Aorta (tissue), 5 donors: ENCODE measurements around the gene ATP2B2. TPM values are rescaled to one million over a fixed set of nuclear protein-coding genes. Genes with fewer than 3 reads are reported as not detected.
"Not testable (repeated sequence)": the region's sequence is repeated elsewhere in the genome, so short reads cannot be mapped to it uniquely, and the experiment has no call there.

Experiments
- ATAC-seq: fragments of 200-7000 bp; cut with Tn5 transposase; one replicate; pipeline ENCODE4 v1.9.1; 2022; ENCODE audit warnings: moderate library complexity; ENCODE audit not compliant: low FRiP score
- DNase-seq, 2 donors: peaks; one replicate each; pipeline ENCODE4 v3.0.0-alpha.2; 2020
- H3K27ac ChIP-seq, 2 donors: one replicate each; pipeline ENCODE4 v1.5.1; 2013; ENCODE audit warnings: low read length in 2 of 2, mild to moderate bottlenecking in 2 of 2, moderate library complexity in 2 of 2, control low read depth in 1 of 2, inconsistent platforms in 1 of 2, low read depth in 1 of 2
- H3K27me3 ChIP-seq, 2 donors: one replicate each; pipeline ENCODE4 v1.6.1; 2013; ENCODE audit warnings: control low read depth in 1 of 2, low read length in 1 of 2, mild to moderate bottlenecking in 1 of 2, moderate library complexity in 1 of 2; ENCODE audit not compliant: insufficient read depth in 2 of 2, control insufficient read depth in 1 of 2
- H3K36me3 ChIP-seq, 2 donors: one replicate each; pipeline ENCODE4 v1.6.1; 2013; ENCODE audit warnings: control low read depth in 1 of 2, low read length in 1 of 2, mild to moderate bottlenecking in 1 of 2; ENCODE audit not compliant: insufficient read depth in 2 of 2, control insufficient read depth in 1 of 2
- H3K4me1 ChIP-seq, 2 donors: one replicate each; pipeline ENCODE4 v1.6.1; 2013; ENCODE audit warnings: low read length in 2 of 2, control low read depth in 1 of 2, mild to moderate bottlenecking in 1 of 2, moderate library complexity in 1 of 2; ENCODE audit not compliant: insufficient read depth in 2 of 2, control insufficient read depth in 1 of 2
- H3K4me3 ChIP-seq, 2 donors: one replicate each; pipeline ENCODE4 v1.5.1; 2013; ENCODE audit warnings: low read length in 2 of 2, control low read depth in 1 of 2, mild to moderate bottlenecking in 1 of 2
- H3K9me3 ChIP-seq: one replicate; pipeline ENCODE4 v1.6.1; 2013; ENCODE audit warnings: mild to moderate bottlenecking, low read length; ENCODE audit not compliant: control insufficient read depth
- WGBS, 2 donors: extraction: QIAGEN DNeasy Blood & Tissue Kit; methylation state at CpG; one replicate each; pipeline ENCODE4 v1.1.7; 2013; 5-methylcytosine and 5-hydroxymethylcytosine counted together
- intact Hi-C, 2 donors: fragments of 100-400 bp; cut with DNase I; formaldehyde crosslinking; loops; one replicate each; pipeline versions ENCODE4 v1.14.2 to v1.15.0; 2022
- polyA plus RNA-seq, 2 donors: library from polyadenylated mRNA; stranded (reverse); fragments of 200-250 nt; gene quantifications; one replicate each; pipeline ENCODE4 v1.2.3, GENCODE V29; 2013
- total RNA-seq, 2 donors: library from RNA; stranded (reverse); fragmentation: NEBNext Ultra II Directional; extraction: Animal tissue kit (Norgen Biotek cat#: 25700); gene quantifications; one replicate each; pipeline ENCODE4 v1.2.1, GENCODE V29; 2021
- donor health status: healthy with polysubstance abuse.
- donor health status: Bipolar disorder and iron deficiency.
- donor health status: DM: no; HTN: no; CAD: no.
- donor health status: DM: no; HTN: no; CAD: no.
- donor health status: DM: yes; HTN: yes; CAD: no.

ATP2B2 gene
- total and polyA plus RNA-seq, 4 donors, result 0.29 to 0.30 TPM; not detected in 2

GRCh38 chr3:10549617-10550230, 44.3 kb upstream of the ATP2B2 start:
- DNase-seq, result peak in 1 of 2 donors; percentile 34
- no peak for ATAC-seq
- no peaks in the 10 kb centered on the region for H3K36me3 ChIP-seq
- no peaks in the 10 kb centered on the region for H3K4me1 ChIP-seq
- no peak overlapping the region for H3K4me3 ChIP-seq
- peaks cover 0 to 2% of the 10 kb centered on the region in 2 donors for H3K27me3 ChIP-seq
- no peaks in the 10 kb centered on the region for H3K9me3 ChIP-seq
- intact Hi-C loops, result no loop called here
- 68 to 71% methylated on average over 2 of the region's 2 CpGs for WGBS, 2 donors
- H3K27ac ChIP-seq, result no peak overlapping the region

GRCh38 chr3:10548992-10549391, 43.6 kb upstream of the ATP2B2 start:
- Histone ChIP-seq H3K4me1 (no peaks in the 10 kb centered on the region), H3K27me3 (peaks cover 0 to 2% of the 10 kb centered on the region in 2 donors), H3K36me3 (no peaks in the 10 kb centered on the region), H3K9me3 (no peaks in the 10 kb centered on the region), H3K4me3 (no peak overlapping the region), H3K27ac (no peak overlapping the region)
- intact Hi-C loops, result no loop called here
- ATAC-seq, result no peak
- DNase-seq, result no peak

GRCh38 chr3:10547841-10548783, 42.7 kb upstream of the ATP2B2 start:
- ATAC-seq (no peak), DNase-seq (no peak)
- H3K9me3 ChIP-seq, result no peaks in the 10 kb centered on the region
- WGBS, 2 donors, result 59 to 64% methylated on average over 6 of the region's 6 CpGs
- intact Hi-C loops, result no loop called here
- no peaks in the 10 kb centered on the region for H3K4me1 ChIP-seq
- peaks cover 0 to 2% of the 10 kb centered on the region in 2 donors for H3K27me3 ChIP-seq
- no peak overlapping the region for H3K27ac ChIP-seq
- H3K36me3 ChIP-seq, result no peaks in the 10 kb centered on the region
- no peak overlapping the region for H3K4me3 ChIP-seq

- no peak overlapping the region for H3K4me3 ChIP-seq
- DNase-seq (no peak), ATAC-seq (no peak)
- H3K27ac ChIP-seq, result no peak overlapping the region
- no peaks in the 10 kb centered on the region for H3K4me1 ChIP-seq
- intact Hi-C loops, result no loop called here
- H3K36me3 ChIP-seq, result no peaks in the 10 kb centered on the region
- no peaks in the 10 kb centered on the region for H3K9me3 ChIP-seq
- peaks cover 0 to 2% of the 10 kb centered on the region in 2 donors for H3K27me3 ChIP-seq
- 83 to 87% methylated on average over 7 of the region's 7 CpGs for WGBS, 2 donors
Observed at GRCh38 chr3:10547413-10547812, 42.0 kb upstream of the ATP2B2 start.

GRCh38 chr3:10546820-10547263, 41.5 kb upstream of the ATP2B2 start:
- Histone ChIP-seq H3K27ac (no peak overlapping the region), H3K9me3 (no peaks in the 10 kb centered on the region), H3K27me3 (peaks cover 0 to 2% of the 10 kb centered on the region in 2 donors), H3K36me3 (no peaks in the 10 kb centered on the region), H3K4me1 (no peaks in the 10 kb centered on the region), H3K4me3 (no peak overlapping the region)
- DNase-seq, result no peak
- intact Hi-C loops, result no loop called here
- WGBS, 2 donors, result 81 to 84% methylated on average over 14 of the region's 14 CpGs
- ATAC-seq, result no peak

GRCh38 chr3:10546181-10546624, 40.8 kb upstream of the ATP2B2 start:
- DNase-seq (no peak), ATAC-seq (no peak)
- no peaks in the 10 kb centered on the region for H3K9me3 ChIP-seq
- no peak overlapping the region for H3K27ac ChIP-seq
- H3K4me3 ChIP-seq, result no peak overlapping the region
- H3K36me3 ChIP-seq, result no peaks in the 10 kb centered on the region
- 61 to 68% methylated on average over 5 of the region's 5 CpGs for WGBS, 2 donors
- intact Hi-C loops, result no loop called here
- peaks cover 0 to 2% of the 10 kb centered on the region in 2 donors for H3K27me3 ChIP-seq
- no peaks in the 10 kb centered on the region for H3K4me1 ChIP-seq

- Histone ChIP-seq H3K9me3 (no peaks in the 10 kb centered on the region), H3K27me3 (peaks cover 0 to 2% of the 10 kb centered on the region in 2 donors), H3K4me3 (no peak overlapping the region), H3K4me1 (no peaks in the 10 kb centered on the region), H3K27ac (no peak overlapping the region), H3K36me3 (no peaks in the 10 kb centered on the region)
- no peak for ATAC-seq
- intact Hi-C loops, result no loop called here
- WGBS, 2 donors, result 73 to 82% methylated on average over 2 of the region's 2 CpGs
- no peak for DNase-seq
Observed at GRCh38 chr3:10542518-10542917, 37.1 kb upstream of the ATP2B2 start.

GRCh38 chr3:10540347-10540746, 35.0 kb upstream of the ATP2B2 start:
- H3K9me3 ChIP-seq, ATAC-seq, H3K4me1 ChIP-seq, DNase-seq, H3K36me3 ChIP-seq, H3K4me3 ChIP-seq, H3K27ac ChIP-seq, H3K27me3 ChIP-seq, intact Hi-C loops: not testable (repeated sequence)
- WGBS, 2 donors, result 80 to 83% methylated on average over 6 of the region's 6 CpGs
